Measurements from ENCODE around the gene ZSCAN5A. TPM values are rescaled to one million over a fixed set of nuclear protein-coding genes. Genes with fewer than 3 reads are reported as not detected.

Gene ZSCAN5A
- total and polyA plus RNA-seq, 9 of the 15 experiments (the other 6 are each of a cell fraction or from before 2014, with no cell fraction given) = 5.8 to 15.3 (median 11.8) TPM

DNA sequence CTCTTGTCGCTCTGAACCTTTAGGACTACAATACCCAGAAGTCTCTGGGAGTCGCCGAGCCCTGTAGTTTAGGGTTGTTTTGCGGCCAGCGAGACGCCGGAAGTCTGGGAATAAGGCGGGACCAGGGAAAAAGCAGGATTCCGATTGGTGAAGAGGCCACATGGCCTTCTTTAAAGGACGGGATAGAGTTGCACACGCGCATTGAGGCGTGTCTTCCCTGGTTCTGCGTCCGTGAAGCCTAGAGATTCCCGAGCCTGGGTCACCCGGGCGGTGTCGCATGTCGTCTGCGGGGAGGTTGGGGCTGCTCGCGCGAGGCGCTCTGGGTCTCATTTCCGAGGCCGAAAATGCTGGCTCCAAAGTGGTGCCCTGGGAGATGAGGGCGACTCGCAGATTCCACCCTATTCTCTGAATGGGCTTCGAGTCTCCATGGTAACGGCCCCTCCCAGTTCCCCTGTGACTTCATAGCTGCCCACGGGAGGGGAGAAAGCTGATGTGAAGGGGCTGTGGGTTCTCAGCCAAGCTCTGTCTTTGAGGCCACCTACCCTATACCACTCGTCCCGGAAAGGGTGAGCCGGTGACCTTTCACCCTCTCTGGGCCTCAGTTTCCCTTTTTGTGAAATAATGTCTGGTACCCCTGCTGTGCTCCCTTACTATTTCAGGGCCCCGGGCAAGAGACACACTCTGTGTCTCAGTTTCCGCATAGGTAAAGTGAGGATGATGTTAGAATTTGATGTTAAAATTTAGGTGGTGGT is 614 bp upstream of the ZSCAN5A start (continued):
- TF ChIP-seq, protein P1, sequence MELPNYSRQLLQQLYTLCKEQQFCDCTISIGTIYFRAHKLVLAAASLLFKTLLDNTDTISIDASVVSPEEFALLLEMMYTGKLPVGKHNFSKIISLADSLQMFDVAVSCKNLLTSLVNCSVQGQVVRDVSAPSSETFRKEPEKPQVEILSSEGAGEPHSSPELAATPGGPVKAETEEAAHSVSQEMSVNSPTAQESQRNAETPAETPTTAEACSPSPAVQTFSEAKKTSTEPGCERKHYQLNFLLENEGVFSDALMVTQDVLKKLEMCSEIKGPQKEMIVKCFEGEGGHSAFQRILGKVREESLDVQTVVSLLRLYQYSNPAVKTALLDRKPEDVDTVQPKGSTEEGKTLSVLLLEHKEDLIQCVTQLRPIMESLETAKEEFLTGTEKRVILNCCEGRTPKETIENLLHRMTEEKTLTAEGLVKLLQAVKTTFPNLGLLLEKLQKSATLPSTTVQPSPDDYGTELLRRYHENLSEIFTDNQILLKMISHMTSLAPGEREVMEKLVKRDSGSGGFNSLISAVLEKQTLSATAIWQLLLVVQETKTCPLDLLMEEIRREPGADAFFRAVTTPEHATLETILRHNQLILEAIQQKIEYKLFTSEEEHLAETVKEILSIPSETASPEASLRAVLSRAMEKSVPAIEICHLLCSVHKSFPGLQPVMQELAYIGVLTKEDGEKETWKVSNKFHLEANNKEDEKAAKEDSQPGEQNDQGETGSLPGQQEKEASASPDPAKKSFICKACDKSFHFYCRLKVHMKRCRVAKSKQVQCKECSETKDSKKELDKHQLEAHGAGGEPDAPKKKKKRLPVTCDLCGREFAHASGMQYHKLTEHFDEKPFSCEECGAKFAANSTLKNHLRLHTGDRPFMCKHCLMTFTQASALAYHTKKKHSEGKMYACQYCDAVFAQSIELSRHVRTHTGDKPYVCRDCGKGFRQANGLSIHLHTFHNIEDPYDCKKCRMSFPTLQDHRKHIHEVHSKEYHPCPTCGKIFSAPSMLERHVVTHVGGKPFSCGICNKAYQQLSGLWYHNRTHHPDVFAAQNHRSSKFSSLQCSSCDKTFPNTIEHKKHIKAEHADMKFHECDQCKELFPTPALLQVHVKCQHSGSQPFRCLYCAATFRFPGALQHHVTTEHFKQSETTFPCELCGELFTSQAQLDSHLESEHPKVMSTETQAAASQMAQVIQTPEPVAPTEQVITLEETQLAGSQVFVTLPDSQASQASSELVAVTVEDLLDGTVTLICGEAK (IDR thresholded peaks at IDR 0.05) = no peak; the same call in 1 of the 2 replicates
- TF ChIP-seq, protein P1 (CRISPR knock-in tag; IDR thresholded peaks at IDR 0.05) = no peak
- TF ChIP-seq, protein P2, sequence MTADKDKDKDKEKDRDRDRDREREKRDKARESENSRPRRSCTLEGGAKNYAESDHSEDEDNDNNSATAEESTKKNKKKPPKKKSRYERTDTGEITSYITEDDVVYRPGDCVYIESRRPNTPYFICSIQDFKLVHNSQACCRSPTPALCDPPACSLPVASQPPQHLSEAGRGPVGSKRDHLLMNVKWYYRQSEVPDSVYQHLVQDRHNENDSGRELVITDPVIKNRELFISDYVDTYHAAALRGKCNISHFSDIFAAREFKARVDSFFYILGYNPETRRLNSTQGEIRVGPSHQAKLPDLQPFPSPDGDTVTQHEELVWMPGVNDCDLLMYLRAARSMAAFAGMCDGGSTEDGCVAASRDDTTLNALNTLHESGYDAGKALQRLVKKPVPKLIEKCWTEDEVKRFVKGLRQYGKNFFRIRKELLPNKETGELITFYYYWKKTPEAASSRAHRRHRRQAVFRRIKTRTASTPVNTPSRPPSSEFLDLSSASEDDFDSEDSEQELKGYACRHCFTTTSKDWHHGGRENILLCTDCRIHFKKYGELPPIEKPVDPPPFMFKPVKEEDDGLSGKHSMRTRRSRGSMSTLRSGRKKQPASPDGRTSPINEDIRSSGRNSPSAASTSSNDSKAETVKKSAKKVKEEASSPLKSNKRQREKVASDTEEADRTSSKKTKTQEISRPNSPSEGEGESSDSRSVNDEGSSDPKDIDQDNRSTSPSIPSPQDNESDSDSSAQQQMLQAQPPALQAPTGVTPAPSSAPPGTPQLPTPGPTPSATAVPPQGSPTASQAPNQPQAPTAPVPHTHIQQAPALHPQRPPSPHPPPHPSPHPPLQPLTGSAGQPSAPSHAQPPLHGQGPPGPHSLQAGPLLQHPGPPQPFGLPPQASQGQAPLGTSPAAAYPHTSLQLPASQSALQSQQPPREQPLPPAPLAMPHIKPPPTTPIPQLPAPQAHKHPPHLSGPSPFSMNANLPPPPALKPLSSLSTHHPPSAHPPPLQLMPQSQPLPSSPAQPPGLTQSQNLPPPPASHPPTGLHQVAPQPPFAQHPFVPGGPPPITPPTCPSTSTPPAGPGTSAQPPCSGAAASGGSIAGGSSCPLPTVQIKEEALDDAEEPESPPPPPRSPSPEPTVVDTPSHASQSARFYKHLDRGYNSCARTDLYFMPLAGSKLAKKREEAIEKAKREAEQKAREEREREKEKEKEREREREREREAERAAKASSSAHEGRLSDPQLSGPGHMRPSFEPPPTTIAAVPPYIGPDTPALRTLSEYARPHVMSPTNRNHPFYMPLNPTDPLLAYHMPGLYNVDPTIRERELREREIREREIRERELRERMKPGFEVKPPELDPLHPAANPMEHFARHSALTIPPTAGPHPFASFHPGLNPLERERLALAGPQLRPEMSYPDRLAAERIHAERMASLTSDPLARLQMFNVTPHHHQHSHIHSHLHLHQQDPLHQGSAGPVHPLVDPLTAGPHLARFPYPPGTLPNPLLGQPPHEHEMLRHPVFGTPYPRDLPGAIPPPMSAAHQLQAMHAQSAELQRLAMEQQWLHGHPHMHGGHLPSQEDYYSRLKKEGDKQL (CRISPR knock-in tag; IDR thresholded peaks at IDR 0.05; ENCODE audit: borderline replicate concordance) = no peak
- no peak for TF ChIP-seq PRPF4 (IDR thresholded peaks at IDR 0.05; ENCODE audit: insufficient read depth, low read depth, low read length, poor library complexity, severe bottlenecking)
- no peak for TF ChIP-seq EP400 (IDR thresholded peaks at IDR 0.05)
- no peak for TF ChIP-seq RBM34 (IDR thresholded peaks at IDR 0.05; ENCODE audit: borderline replicate concordance, insufficient read depth, low read length)
- TF ChIP-seq BRD9 (IDR thresholded peaks at IDR 0.05; ENCODE audit: low read depth, partially characterized antibody) = no peak
- TF ChIP-seq, protein P3, sequence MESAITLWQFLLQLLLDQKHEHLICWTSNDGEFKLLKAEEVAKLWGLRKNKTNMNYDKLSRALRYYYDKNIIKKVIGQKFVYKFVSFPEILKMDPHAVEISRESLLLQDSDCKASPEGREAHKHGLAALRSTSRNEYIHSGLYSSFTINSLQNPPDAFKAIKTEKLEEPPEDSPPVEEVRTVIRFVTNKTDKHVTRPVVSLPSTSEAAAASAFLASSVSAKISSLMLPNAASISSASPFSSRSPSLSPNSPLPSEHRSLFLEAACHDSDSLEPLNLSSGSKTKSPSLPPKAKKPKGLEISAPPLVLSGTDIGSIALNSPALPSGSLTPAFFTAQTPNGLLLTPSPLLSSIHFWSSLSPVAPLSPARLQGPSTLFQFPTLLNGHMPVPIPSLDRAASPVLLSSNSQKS (CRISPR knock-in tag; IDR thresholded peaks at IDR 0.05) = no peak

All from K562 (cell line).